ENCODE measurements around the gene PTGFRN. TPM values are rescaled to one million over a fixed set of nuclear protein-coding genes. Genes with fewer than 3 reads are reported as not detected.
"Not testable (repeated sequence)": the region's sequence is repeated elsewhere in the genome, so short reads cannot be mapped to it uniquely, and the experiment has no call there.

The PTGFRN gene
- total RNA-seq, 1 experiment from 2014 or later: 20.7 TPM

GRCh38 chr1:116951200-116951935, 41.7 kb downstream of the PTGFRN start:
- no peak for DNase-seq (ENCODE audit: low read depth)
- in situ Hi-C loops (cut with HindIII; ENCODE audit: low pct_unique_long_range_greater_than_20kb, low sequenced_read_pairs): no loop called here

- in situ Hi-C loops (cut with HindIII; ENCODE audit: low pct_unique_long_range_greater_than_20kb, low sequenced_read_pairs): no loop called here
- no peak for DNase-seq (ENCODE audit: low read depth)
Measured at GRCh38 chr1:116952738-116953275, 43.1 kb downstream of the PTGFRN start.

GRCh38 chr1:116954440-116954839, 44.7 kb downstream of the PTGFRN start:
- in situ Hi-C loops (cut with HindIII; ENCODE audit: low pct_unique_long_range_greater_than_20kb, low sequenced_read_pairs): no loop called here
- no peak for DNase-seq (ENCODE audit: low read depth)

GRCh38 chr1:116956378-116956777, 46.7 kb downstream of the PTGFRN start:
- in situ Hi-C loops (cut with HindIII; ENCODE audit: low pct_unique_long_range_greater_than_20kb, low sequenced_read_pairs): no loop called here
- no peak for DNase-seq (ENCODE audit: low read depth)

- in situ Hi-C loops (cut with HindIII; ENCODE audit: low pct_unique_long_range_greater_than_20kb, low sequenced_read_pairs): no loop called here
- DNase-seq (ENCODE audit: low read depth): no peak
Measured at GRCh38 chr1:116957646-116958045, 47.9 kb downstream of the PTGFRN start.

GRCh38 chr1:116958110-116958509, 48.4 kb downstream of the PTGFRN start:
- no peak for DNase-seq (ENCODE audit: low read depth)

GRCh38 chr1:116958977-116959376, 49.3 kb downstream of the PTGFRN start:
- DNase-seq (ENCODE audit: low read depth): no peak
- in situ Hi-C loops (cut with HindIII; ENCODE audit: low pct_unique_long_range_greater_than_20kb, low sequenced_read_pairs): no loop called here

More at GRCh38 chr1:116958110-116958509, 48.4 kb downstream of the PTGFRN start:
- in situ Hi-C loops (cut with HindIII; ENCODE audit: low pct_unique_long_range_greater_than_20kb, low sequenced_read_pairs): no loop called here

GRCh38 chr1:116961606-116962005, 51.9 kb downstream of the PTGFRN start:
- no peak for DNase-seq (ENCODE audit: low read depth)
- in situ Hi-C loops (cut with HindIII; ENCODE audit: low pct_unique_long_range_greater_than_20kb, low sequenced_read_pairs): no loop called here

GRCh38 chr1:116962987-116963639, 53.4 kb downstream of the PTGFRN start:
- DNase-seq (ENCODE audit: low read depth): no peak
- in situ Hi-C loops (cut with HindIII; ENCODE audit: low pct_unique_long_range_greater_than_20kb, low sequenced_read_pairs): no loop called here

GRCh38 chr1:116966791-116967190, 57.1 kb downstream of the PTGFRN start:
- in situ Hi-C loops (cut with HindIII; ENCODE audit: low pct_unique_long_range_greater_than_20kb, low sequenced_read_pairs): no loop called here
- no peak for DNase-seq (ENCODE audit: low read depth)

GRCh38 chr1:116968724-116969123, 59.0 kb downstream of the PTGFRN start:
- DNase-seq (ENCODE audit: low read depth): no peak
- in situ Hi-C loops (cut with HindIII; ENCODE audit: low pct_unique_long_range_greater_than_20kb, low sequenced_read_pairs): no loop called here

GRCh38 chr1:116971258-116971860, 61.6 kb downstream of the PTGFRN start:
- DNase-seq (ENCODE audit: low read depth): no peak
- in situ Hi-C loops (cut with HindIII; ENCODE audit: low pct_unique_long_range_greater_than_20kb, low sequenced_read_pairs): no loop called here

GRCh38 chr1:116971965-116972673, 62.4 kb downstream of the PTGFRN start:
- DNase-seq (ENCODE audit: low read depth): no peak
- in situ Hi-C loops (cut with HindIII; ENCODE audit: low pct_unique_long_range_greater_than_20kb, low sequenced_read_pairs): no loop called here

GRCh38 chr1:116972674-116973030, 62.9 kb downstream of the PTGFRN start:
- no peak for DNase-seq (ENCODE audit: low read depth)

GRCh38 chr1:116980309-116980708, 70.6 kb downstream of the PTGFRN start:
- in situ Hi-C loops (cut with HindIII; ENCODE audit: low pct_unique_long_range_greater_than_20kb, low sequenced_read_pairs); DNase-seq (ENCODE audit: low read depth): not testable (repeated sequence)

More at GRCh38 chr1:116972674-116973030, 62.9 kb downstream of the PTGFRN start:
- in situ Hi-C loops (cut with HindIII; ENCODE audit: low pct_unique_long_range_greater_than_20kb, low sequenced_read_pairs): no loop called here

- DNase-seq (ENCODE audit: low read depth): no peak
- in situ Hi-C loops (cut with HindIII; ENCODE audit: low pct_unique_long_range_greater_than_20kb, low sequenced_read_pairs): no loop called here
Measured at GRCh38 chr1:116981521-116982037, 71.9 kb downstream of the PTGFRN start.

- in situ Hi-C loops (cut with HindIII; ENCODE audit: low pct_unique_long_range_greater_than_20kb, low sequenced_read_pairs): no loop called here
- no peak for DNase-seq (ENCODE audit: low read depth)
Measured at GRCh38 chr1:116982319-116983004, 72.7 kb downstream of the PTGFRN start.

GRCh38 chr1:116983112-116983511, 73.4 kb downstream of the PTGFRN start:
- in situ Hi-C loops (cut with HindIII; ENCODE audit: low pct_unique_long_range_greater_than_20kb, low sequenced_read_pairs): no loop called here
- DNase-seq (ENCODE audit: low read depth): no peak
